DMS153 treated with DMSO at 0.1 percent for 48 hours (cell line): Measurements from ENCODE around the gene FN3K.

Experiments
- DNase-seq: peaks from one replicate; lab custom pipeline; 2025; ENCODE audit not compliant: unreplicated experiment; lab: John Stamatoyannopoulos, UW

FN3K gene

DNA sequence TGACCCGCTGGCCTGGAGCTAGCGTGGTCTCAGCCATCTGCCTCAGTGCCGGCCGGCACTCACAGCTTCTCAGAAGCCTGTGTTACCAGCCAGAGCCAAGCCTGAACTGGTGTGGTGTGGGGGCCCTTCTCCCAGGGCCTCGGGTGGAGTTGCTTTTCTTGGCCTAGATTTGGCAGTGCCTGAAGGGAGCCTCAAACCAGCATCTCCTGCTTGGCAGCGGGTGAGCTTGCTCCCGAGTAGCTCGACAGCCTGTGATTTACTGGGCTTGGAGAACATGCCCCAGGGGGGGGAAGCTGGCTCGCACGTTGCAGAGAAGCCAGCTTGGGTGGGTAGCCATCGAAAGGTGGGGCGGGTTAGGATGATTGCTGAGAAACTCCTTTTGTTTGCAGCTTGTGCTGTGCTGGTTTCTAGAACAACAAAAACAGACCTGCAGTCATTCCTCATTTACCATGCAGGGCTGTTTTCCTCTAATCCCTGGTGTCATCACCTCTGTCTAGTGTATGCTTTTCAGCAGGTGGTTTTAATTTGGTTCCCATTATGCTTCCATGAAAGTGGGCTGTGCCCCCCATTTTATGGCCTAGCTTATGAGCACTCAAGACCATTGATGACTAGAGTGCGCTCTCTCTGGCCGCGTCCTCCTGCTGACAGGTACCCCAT lies 58.7 kb downstream of the FN3K start:
- DNase-seq, result no peak

DNA sequence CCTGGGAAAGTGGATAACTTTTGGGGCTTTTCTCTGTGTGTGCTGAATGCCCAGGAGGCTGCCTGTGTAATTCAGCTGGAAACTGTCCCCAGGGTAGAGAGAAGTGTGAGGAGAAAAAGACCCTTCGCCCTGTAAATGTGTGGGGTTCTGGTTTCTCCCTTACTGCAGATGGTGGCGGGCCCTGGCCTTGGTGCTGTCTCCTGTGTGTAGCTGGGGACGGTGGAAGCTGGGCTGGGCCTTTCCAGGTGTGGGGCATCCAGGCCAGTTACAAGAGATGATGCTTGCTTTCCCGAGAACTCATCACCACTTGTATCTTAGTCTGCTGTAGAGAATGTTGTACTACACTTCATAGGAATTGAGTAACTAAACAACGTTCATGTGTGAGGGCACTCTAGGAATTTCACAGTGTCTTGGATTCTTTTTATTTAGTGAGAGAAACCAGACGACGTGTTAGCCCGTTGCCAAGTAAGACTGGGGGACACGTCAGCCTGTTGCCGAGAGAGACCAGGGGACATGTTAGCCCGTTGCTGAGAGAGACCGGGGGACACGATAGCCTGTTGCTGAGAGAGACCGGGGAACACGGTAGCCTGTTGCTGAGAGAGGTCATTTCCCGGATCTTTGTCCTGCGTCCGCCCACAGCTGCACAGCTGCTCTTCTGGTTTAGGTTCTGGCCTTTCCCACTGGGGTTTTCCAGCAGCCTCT lies 59.5 kb downstream of the FN3K start:
- DNase-seq, result no peak

GRCh38 chr17:82795615-82796014 lies 60.2 kb downstream of the FN3K start:
- DNase-seq, result no peak

DNA sequence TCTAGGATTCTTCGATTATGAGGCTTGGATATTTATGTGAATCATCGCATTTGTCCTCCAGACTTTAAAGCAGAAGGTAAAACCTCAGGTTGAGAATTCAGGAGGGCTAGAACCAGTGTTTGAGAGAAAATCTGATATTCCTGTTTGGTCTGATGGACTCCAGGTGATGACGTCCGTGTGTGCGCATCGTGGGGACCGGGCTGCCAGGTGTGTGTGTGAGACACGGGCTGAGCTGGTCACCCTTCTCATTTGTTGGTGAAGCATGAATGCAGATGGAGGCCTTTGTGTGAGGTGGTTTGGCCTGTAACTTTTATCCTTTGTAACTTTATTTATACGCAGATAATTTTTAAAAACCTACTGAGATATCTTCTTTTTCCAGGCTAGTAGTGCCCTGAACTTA lies 61.6 kb downstream of the FN3K start:
- no peak for DNase-seq

DNA sequence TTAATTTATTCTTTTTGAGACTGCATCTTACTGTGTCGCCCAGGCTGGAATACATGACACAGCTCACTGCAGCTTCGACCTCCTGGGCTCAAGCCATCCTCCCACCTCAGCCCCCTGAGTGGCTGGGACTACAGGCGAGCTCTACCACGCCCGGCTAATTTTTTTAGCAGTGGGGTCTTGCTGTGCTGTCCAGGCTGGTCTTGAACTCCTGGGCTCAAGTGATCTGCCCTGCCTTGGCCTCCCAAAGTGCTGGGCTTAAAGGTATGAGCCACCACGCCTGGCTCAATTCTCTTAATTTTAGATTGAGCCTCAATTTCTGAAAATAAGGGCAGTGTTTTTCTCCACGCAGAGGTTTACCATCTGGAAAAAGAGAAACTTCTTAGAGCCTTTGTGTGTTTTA lies 63.3 kb downstream of the FN3K start:
- no peak for DNase-seq

- no peak for DNase-seq
These were observed 64.2 kb downstream of the FN3K start for GRCh38 chr17:82799591-82799990.
